K562 (cell line): ENCODE measurements around the gene CCDC187. TPM values are rescaled to one million over a fixed set of nuclear protein-coding genes. Genes with fewer than 3 reads are reported as not detected.
A peak's percentile ranks its signal among the peaks of the same experiment; 100 is the strongest.

Experiments used
- CC2D1A ChIP-seq: fragments of 450-650 bp; IDR thresholded peaks from 2 replicates; pipeline ENCODE4 v1.6.1; 2017; ENCODE audit warnings: mild to moderate bottlenecking
- E2F3 ChIP-seq: fragments of 250-450 bp; sonication (Bioruptor Pico); IDR thresholded peaks from 2 replicates; pipeline ENCODE4 v1.4.0; 2020; ENCODE audit warnings: mild to moderate bottlenecking
- FOXJ2 ChIP-seq: fragments of 200-800 bp; sonication (Bioruptor generic); IDR thresholded peaks from 2 replicates; pipeline ENCODE4 v1.6.1; 2016; ENCODE audit warnings: missing genetic modification characterization, missing compliant biosample characterization
- IRF2 ChIP-seq: sonication (generic); formaldehyde crosslinking; IDR thresholded peaks from 2 replicates; pipeline ENCODE4 v1.8.1; 2022; ENCODE audit warnings: mild to moderate bottlenecking, missing genetic modification reagents
- KLF1 ChIP-seq: fragments of 450-650 bp; IDR thresholded peaks from 2 replicates; pipeline ENCODE4 v1.6.1; 2016; ENCODE audit warnings: missing genetic modification characterization, missing compliant biosample characterization
- MAX ChIP-seq: sonication (generic); formaldehyde crosslinking; IDR thresholded peaks from 2 replicates; pipeline ENCODE4 v1.9.0; 2022; ENCODE audit warnings: mild to moderate bottlenecking, missing genetic modification reagents
- MXD1 ChIP-seq: fragments of 250-450 bp; sonication (Bioruptor Pico); IDR thresholded peaks from 2 replicates; pipeline ENCODE4 v1.8.0; 2021; ENCODE audit warnings: borderline replicate concordance, mild to moderate bottlenecking, moderate library complexity; ENCODE audit not compliant: poor library complexity, severe bottlenecking
- NCOA1 ChIP-seq: fragments of 450-650 bp; IDR thresholded peaks from 2 replicates; pipeline ENCODE4 v1.6.1; 2016; ENCODE audit warnings: low read depth
- NR0B1 ChIP-seq: fragments of 450-650 bp; IDR thresholded peaks from one replicate; pipeline ENCODE4 v1.6.1; 2018; ENCODE audit warnings: mild to moderate bottlenecking, moderate library complexity; ENCODE audit not compliant: partially characterized antibody
- RBM25 ChIP-seq: fragments of 200-400 bp; formaldehyde crosslinking; IDR thresholded peaks from 2 replicates; pipeline ENCODE4 v1.6.1; 2018; ENCODE audit warnings: low read length, low read depth, moderate library complexity; ENCODE audit not compliant: severe bottlenecking
- SFPQ ChIP-seq: fragments of 200-400 bp; formaldehyde crosslinking; IDR thresholded peaks from 2 replicates; pipeline ENCODE4 v1.6.1; 2017; ENCODE audit warnings: mild to moderate bottlenecking, low read depth, low read length, moderate library complexity
- SIN3B ChIP-seq: fragments of 450-650 bp; IDR thresholded peaks from 2 replicates; pipeline ENCODE4 v1.6.1; 2017; ENCODE audit warnings: low read depth, mild to moderate bottlenecking, moderate library complexity
- SMAD1 ChIP-seq: fragments of 150-350 bp; IDR thresholded peaks from 2 replicates; pipeline ENCODE4 v1.6.1; 2014; ENCODE audit warnings: low read length, low read depth; ENCODE audit not compliant: partially characterized antibody
- SMARCE1 ChIP-seq: fragments of 450-650 bp; IDR thresholded peaks from 2 replicates; pipeline ENCODE4 v1.7.1; 2016; ENCODE audit warnings: mild to moderate bottlenecking
- SRF ChIP-seq, 2 experiments: fragments of 250-450, 450-650 bp in 1 of 2; sonication (Bioruptor Pico) in 1 of 2; sonication (generic) in 1 of 2; formaldehyde crosslinking; IDR thresholded peaks; 2 replicates each; pipeline versions ENCODE4 v1.5.0 to v1.5.1; 2020 to 2022; ENCODE audit warnings: mild to moderate bottlenecking in 1 of 2, missing genetic modification reagents in 1 of 2
- SRSF1 ChIP-seq: fragments of 200-400 bp; formaldehyde crosslinking; IDR thresholded peaks from 2 replicates; pipeline ENCODE4 v1.6.1; 2017; ENCODE audit warnings: mild to moderate bottlenecking, low read depth, low read length, moderate library complexity
- TAL1 ChIP-seq: fragments of 450-650 bp; IDR thresholded peaks from 2 replicates; pipeline ENCODE4 v1.6.1; 2016; ENCODE audit warnings: mild to moderate bottlenecking
- ZFP91 ChIP-seq: sonication (generic); formaldehyde crosslinking; IDR thresholded peaks from 2 replicates; pipeline ENCODE4 v1.8.0; 2022; ENCODE audit warnings: mild to moderate bottlenecking, missing genetic modification reagents
- ZNF121 ChIP-seq: sonication (generic); formaldehyde crosslinking; conservative IDR thresholded peaks from 2 replicates; pipeline ENCODE4 v1.8.0; 2022; ENCODE audit warnings: missing genetic modification reagents
- ZNF232 ChIP-seq: sonication (generic); formaldehyde crosslinking; IDR thresholded peaks from 2 replicates; pipeline ENCODE4 v1.8.0; 2022; ENCODE audit warnings: mild to moderate bottlenecking, missing genetic modification reagents
- ZNF551 ChIP-seq: fragments of 250-450 bp; sonication (Bioruptor Pico); IDR thresholded peaks from 2 replicates; pipeline ENCODE4 v1.5.0; 2021; ENCODE audit warnings: mild to moderate bottlenecking, moderate library complexity
- ZNF785 ChIP-seq: fragments of 250-450 bp; sonication (Bioruptor Pico); IDR thresholded peaks from 2 replicates; pipeline ENCODE4 v1.4.0; 2020; ENCODE audit warnings: mild to moderate bottlenecking
- polyA plus RNA-seq, 8 experiments: library from polyadenylated mRNA; depleted of rRNA in 4 of 8; stranded (reverse) in 5 of 8; unstranded in 3 of 8; fragments of >200 nt; fragmentation: Nextera tagmentation in 2 of 8; fragmentation: Illumina TruSeq in 1 of 8; extraction: Ambion mirVana in 2 of 8; extraction: Trizol in 1 of 8; gene quantifications; 2 replicates each; pipeline versions ENCODE4 v1.2.1 to v1.2.3, GENCODE V29; 2011 to 2014; ENCODE audit warnings: inconsistent platforms in 1 of 8, missing spikeins in 1 of 8
- total RNA-seq, 7 experiments: library from RNA; depleted of rRNA in 6 of 7; stranded (reverse); fragments of >200 nt in 6 of 7; fragmentation: Illumina TruSeq in 2 of 7; extraction: Trizol in 2 of 7; gene quantifications; 2 replicates each; pipeline versions ENCODE4 v1.2.1 to v1.2.3, GENCODE V29; 2011 to 2021; ENCODE audit warnings: low replicate concordance in 1 of 7

Gene CCDC187
- total and polyA plus RNA-seq, 9 of the 15 experiments (the other 6 are each of a cell fraction or from before 2014, with no cell fraction given): not detected

DNA sequence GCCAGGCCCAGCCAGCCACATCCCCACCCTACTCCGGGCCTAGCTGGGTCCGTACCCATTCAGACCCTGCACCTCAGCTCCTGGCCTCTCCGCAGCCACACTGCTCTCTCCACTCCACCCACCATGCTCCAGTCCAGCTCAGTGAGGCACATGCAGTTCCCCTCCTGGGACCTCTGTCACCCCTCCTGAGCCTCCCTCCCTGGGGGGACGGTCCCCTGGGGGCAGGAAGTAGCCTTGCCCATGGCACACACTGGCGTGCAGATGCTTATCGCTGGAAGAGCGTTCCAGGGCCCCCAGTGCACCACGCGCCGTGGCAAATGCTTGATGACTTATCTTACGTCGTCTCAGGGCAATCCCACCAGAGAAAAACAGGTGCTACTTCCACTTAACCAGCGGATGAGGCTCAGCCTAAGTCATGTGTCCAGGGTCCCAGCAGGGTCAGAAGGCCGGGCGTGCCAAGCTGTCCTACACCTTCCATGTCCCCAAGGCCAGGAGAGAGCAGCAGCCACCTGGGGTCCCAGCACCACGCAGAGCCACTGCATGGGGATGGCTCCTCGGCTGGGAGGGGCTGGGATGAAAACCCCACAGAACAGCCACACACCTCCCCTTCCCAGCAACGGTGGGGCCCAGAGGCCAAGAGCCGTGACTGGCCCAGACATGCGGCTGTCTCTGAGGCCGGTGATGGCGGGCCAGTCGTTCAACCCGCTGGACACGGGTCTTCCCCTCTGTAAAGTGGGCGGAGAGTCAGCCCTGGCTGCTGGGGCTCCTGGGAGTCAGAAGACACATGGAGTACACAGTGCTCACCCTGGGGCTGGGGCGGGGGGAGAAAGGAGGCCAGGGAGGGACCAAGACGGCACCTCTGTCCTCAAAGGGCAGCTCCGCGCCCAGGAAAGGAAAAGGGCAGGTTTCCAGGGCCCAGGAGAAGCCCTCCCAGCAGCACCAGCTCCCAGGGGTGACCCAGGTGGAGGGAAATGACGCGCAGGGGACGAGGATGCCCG lies 2.6 kb upstream of the CCDC187 start (continued):
- TF ChIP-seq RBM25 (no peak), ZNF785 (CRISPR knock-in tag) (no peak), KLF1 (tag) (no peak), ZNF121 (peak; percentile 57; the same call in 1 of the 2 replicates), SRSF1 (no peak), SMAD1 (no peak), ZFP91 (no peak), SRF (CRISPR knock-in tag; IDR thresholded peaks at IDR 0.05) (no peak), FOXJ2 (tag) (no peak), NR0B1 (no peak), SIN3B (no peak), MXD1 (CRISPR knock-in tag) (no peak), SMARCE1 (no peak), MAX (CRISPR knock-in tag) (no peak; the same call in 1 of the 2 replicates), IRF2 (CRISPR knock-in tag) (no peak), CC2D1A (no peak), ZNF551 (CRISPR knock-in tag) (no peak), ZNF232 (CRISPR knock-in tag) (no peak), NCOA1 (no peak), SFPQ (no peak), TAL1 (no peak), E2F3 (CRISPR knock-in tag) (no peak)
